HepG2 (cell line): ENCODE data around the gene TTC6. TPM values are rescaled to one million over a fixed set of nuclear protein-coding genes. Genes with fewer than 3 reads are reported as not detected.

ENCODE experiments used
- ATAC-seq: fragments of 200-7000 bp; cut with Tn5 transposase; 3 replicates; pipeline ENCODE4 v1.9.1; 2020; ENCODE audit warnings: mild to moderate bottlenecking, moderate library complexity
- BruUV-seq: library from RNA; stranded (reverse); fragments of 400-500 nt; replicated peaks from 2 replicates; lab custom pipeline; 2021; lab: Mats Ljungman, UMichigan
- CTCF ChIA-PET: fragments of 300-600 bp; formaldehyde crosslinking; extraction: SDS; loops from one replicate; lab custom pipeline; 2021; ENCODE audit warnings: low total read pairs, inconsistent platforms, low intra/inter-chr PET ratio; lab: Yijun Ruan, JAX
- POLR2A ChIA-PET: fragments of 350-600 bp; sonication (Branson Sonifier 250); formaldehyde crosslinking; loops from one replicate; lab custom pipeline; 2020; ENCODE audit warnings: antibody characterized with exemption, inconsistent platforms; lab: Yijun Ruan, JAX
- DNase-seq: peaks from one replicate; pipeline ENCODE4 v3.0.0-alpha.2; 2015; ENCODE audit warnings: low spot score
- FAIRE-seq: peaks from 3 replicates; lab custom pipeline; 2011; peaks lifted over from hg19 to GRCh38; lab: Jason Lieb, UNC
- H2AFZ ChIP-seq: one replicate; pipeline ENCODE4 v1.6.1; 2011; ENCODE audit warnings: low read length, inconsistent platforms
- H3K27ac ChIP-seq: fragments of 300-600 bp; 3 replicates; pipeline ENCODE4 v1.8.0; 2011; ENCODE audit warnings: mixed run types, mild to moderate bottlenecking, mixed read lengths, low read length, inconsistent platforms; ENCODE audit not compliant: insufficient read depth; ENCODE audit errors: extremely low read length
- H3K27me3 ChIP-seq, 2 experiments: fragments of 200-600 bp in 1 of 2; 2 replicates in 1 of 2; 3 replicates in 1 of 2; pipeline versions ENCODE4 v1.6.0 to v1.8.0; 2011; ENCODE audit warnings: low read length in 2 of 2, mild to moderate bottlenecking in 2 of 2, moderate library complexity in 2 of 2, inconsistent platforms in 1 of 2; ENCODE audit not compliant: insufficient read depth in 2 of 2, control insufficient read depth in 1 of 2
- H3K36me3 ChIP-seq, 2 experiments: fragments of 200-600 bp in 1 of 2; replicated peaks in 1 of 2; 2 replicates in 1 of 2; 3 replicates in 1 of 2; pipeline versions ENCODE4 v1.5.1 to v1.8.0; 2011; ENCODE audit warnings: low read length in 2 of 2, inconsistent platforms in 1 of 2; ENCODE audit not compliant: insufficient read depth in 2 of 2, control insufficient read depth in 1 of 2
- H3K4me1 ChIP-seq: 2 replicates; pipeline ENCODE4 v1.5.1; 2012; ENCODE audit warnings: low read length, inconsistent platforms; ENCODE audit not compliant: insufficient read depth
- H3K4me2 ChIP-seq: 2 replicates; pipeline ENCODE4 v1.6.0; 2011; ENCODE audit warnings: low read depth, low read length, inconsistent platforms
- H3K4me3 ChIP-seq, 3 experiments: fragments of 200-600 bp in 1 of 3; sonication (generic), shearing (Covaris generic) in 1 of 3; replicated peaks in 1 of 3; 2 replicates each; pipeline ENCODE4 v1.5.1; 2011 to 2016; ENCODE audit warnings: low read length in 3 of 3, inconsistent platforms in 2 of 3, low read depth in 2 of 3, mild to moderate bottlenecking in 2 of 3, control low read depth in 1 of 3, mixed read lengths in 1 of 3; ENCODE audit not compliant: insufficient read depth in 1 of 3
- H3K79me2 ChIP-seq: one replicate; pipeline ENCODE4 v1.6.1; 2011; ENCODE audit warnings: low read length, inconsistent platforms; ENCODE audit not compliant: insufficient read depth
- H3K9ac ChIP-seq: 2 replicates; pipeline ENCODE4 v1.6.0; 2011; ENCODE audit warnings: mild to moderate bottlenecking, low read depth, low read length, inconsistent platforms; ENCODE audit not compliant: insufficient read depth
- H3K9me3 ChIP-seq: 2 replicates; pipeline ENCODE4 v1.5.1; 2012; ENCODE audit warnings: mild to moderate bottlenecking, low read length
- H4K20me1 ChIP-seq: 2 replicates; pipeline ENCODE4 v1.6.0; 2011; ENCODE audit warnings: inconsistent platforms, mild to moderate bottlenecking, low read length, moderate library complexity; ENCODE audit not compliant: insufficient read depth
- ERF ChIP-seq: IDR thresholded peaks from 2 replicates; pipeline ENCODE4 v1.6.1; 2018; ENCODE audit warnings: missing biosample characterization, missing genetic modification reagents
- FIP1L1 ChIP-seq: fragments of 200-400 bp; formaldehyde crosslinking; IDR thresholded peaks from 2 replicates; pipeline ENCODE4 v1.6.1; 2018; ENCODE audit warnings: low read depth, mild to moderate bottlenecking, low read length, moderate library complexity, borderline replicate concordance; ENCODE audit not compliant: insufficient read depth
- IRF1 ChIP-seq: sonication (generic); formaldehyde crosslinking; IDR thresholded peaks from 2 replicates; pipeline ENCODE4 v1.4.0; 2020; ENCODE audit warnings: low read depth, mild to moderate bottlenecking, missing genetic modification reagents
- KLF9 ChIP-seq: IDR thresholded peaks from 2 replicates; pipeline ENCODE4 v1.6.1; 2016; ENCODE audit warnings: low read depth
- NR2F1 ChIP-seq, 2 experiments: fragments of 450-650 bp in 1 of 2; formaldehyde crosslinking in 1 of 2; IDR thresholded peaks; 2 replicates each; pipeline versions ENCODE4 v1.5.0 to v1.6.1; 2016 to 2020; ENCODE audit warnings: mild to moderate bottlenecking in 1 of 2, missing compliant biosample characterization in 1 of 2, missing genetic modification reagents in 1 of 2, moderate library complexity in 1 of 2
- SOX5 ChIP-seq: IDR thresholded peaks from 2 replicates; pipeline ENCODE4 v1.6.1; 2016; ENCODE audit warnings: borderline replicate concordance
- ZFP82 ChIP-seq: sonication (generic); formaldehyde crosslinking; IDR thresholded peaks from 2 replicates; pipeline ENCODE4 v1.5.1; 2020; ENCODE audit warnings: mild to moderate bottlenecking, missing genetic modification reagents, borderline replicate concordance
- ZFP91 ChIP-seq: sonication (generic); formaldehyde crosslinking; IDR thresholded peaks from 2 replicates; pipeline ENCODE4 v1.9.0; 2022; ENCODE audit warnings: missing genetic modification reagents, mild to moderate bottlenecking, borderline replicate concordance
- ZMYM4 ChIP-seq: sonication (generic); formaldehyde crosslinking; IDR thresholded peaks from 2 replicates; pipeline ENCODE4 v1.8.1; 2023; ENCODE audit warnings: mild to moderate bottlenecking, missing genetic modification reagents
- ZNF337 ChIP-seq: sonication (generic); formaldehyde crosslinking; IDR thresholded peaks from 2 replicates; pipeline ENCODE4 v1.5.1; 2020; ENCODE audit warnings: missing genetic modification reagents, low read depth, mild to moderate bottlenecking, borderline replicate concordance
- ZNF496 ChIP-seq: sonication (generic); formaldehyde crosslinking; IDR thresholded peaks from 2 replicates; pipeline ENCODE4 v1.8.1; 2023; ENCODE audit warnings: mild to moderate bottlenecking, moderate library complexity, missing genetic modification reagents; ENCODE audit not compliant: insufficient replicate concordance
- ZNF549 ChIP-seq: sonication (generic); formaldehyde crosslinking; IDR thresholded peaks from 2 replicates; pipeline ENCODE4 v1.5.0; 2020; ENCODE audit warnings: missing genetic modification reagents
- ZNF761 ChIP-seq: sonication (generic); formaldehyde crosslinking; conservative IDR thresholded peaks from 2 replicates; pipeline ENCODE4 v1.4.0; 2020; ENCODE audit warnings: mild to moderate bottlenecking, missing genetic modification reagents
- ZNF770 ChIP-seq: sonication (generic); formaldehyde crosslinking; IDR thresholded peaks from 2 replicates; pipeline ENCODE4 v1.5.0; 2020; ENCODE audit warnings: mild to moderate bottlenecking, missing genetic modification reagents
- WGBS: methylation state at CpG from one replicate; pipeline ENCODE4 v1.1.6; 2017; ENCODE audit warnings: low lambda C conversion rate; 5-methylcytosine and 5-hydroxymethylcytosine counted together
- in situ Hi-C: cut with HindIII; loops from 2 replicates; pipeline ENCODE4 v1.10.0; 2017; ENCODE audit warnings: low pct_unique_long_range_greater_than_20kb; ENCODE audit not compliant: extremely low pct_ligation_motif_present
- intact Hi-C: fragments of 100-400 bp; cut with micrococcal nuclease; formaldehyde crosslinking; loops from one replicate; pipeline ENCODE4 v1.10.0; 2022; ENCODE audit not compliant: unreplicated experiment
- polyA plus RNA-seq, 8 experiments: library from polyadenylated mRNA; depleted of rRNA in 3 of 8; stranded (reverse) in 7 of 8; unstranded in 1 of 8; fragments of >200 nt; fragmentation: Illumina TruSeq in 4 of 8; extraction: Trizol in 4 of 8; gene quantifications; 2 replicates each; pipeline versions ENCODE4 v1.2.1 to v1.2.3, GENCODE V29; 2011 to 2016; ENCODE audit warnings: low read depth in 4 of 8, missing spikeins in 1 of 8, mixed read lengths in 1 of 8; ENCODE audit not compliant: insufficient read depth in 1 of 8
- total RNA-seq, 5 experiments: library from RNA; depleted of rRNA; stranded (reverse); fragments of >200 nt; fragmentation: Illumina TruSeq; extraction: Trizol; gene quantifications; 2 replicates each; pipeline ENCODE4 v1.2.3, GENCODE V29; 2016; ENCODE audit warnings: low read depth in 1 of 5
- TF ChIP-seq, protein P1 (sequence below): sonication (generic); formaldehyde crosslinking; IDR thresholded peaks from 2 replicates; pipeline ENCODE4 v1.4.0; 2020; ENCODE audit warnings: low read depth, mild to moderate bottlenecking, missing genetic modification reagents
- TF ChIP-seq, protein P2 (sequence below), 2 experiments: sonication (generic) in 1 of 2; formaldehyde crosslinking in 1 of 2; IDR thresholded peaks; 2 replicates each; pipeline versions ENCODE4 v1.4.0 to v1.6.1; 2018 to 2020; ENCODE audit warnings: missing genetic modification reagents in 2 of 2, borderline replicate concordance in 1 of 2, low read depth in 1 of 2, mild to moderate bottlenecking in 1 of 2, missing biosample characterization in 1 of 2

Gene TTC6
- total and polyA plus RNA-seq, 2 of the 13 experiments (the other 11 are each of a cell fraction or from before 2014, with no cell fraction given) = 9.3 to 27.4 TPM

- peak; percentile 70 for ATAC-seq
- WGBS = 87% methylated on average over 3 of the region's 3 CpGs
- H3K4me2 ChIP-seq = no peak overlapping the region
- POLR2A ChIA-PET = interaction anchor here (1.8 to 3.6 kb wide), 2 partner anchors 13 to 257 kb away, joined by 6 to 13 read pairs; partner anchors contain the start of genes FOXA1 and TTC6
- no TSS peak for BruUV-seq
- no peaks in the 10 kb centered on the region for H3K79me2 ChIP-seq
- H2AFZ ChIP-seq = no peak overlapping the region
- H3K9ac ChIP-seq = no peak overlapping the region
- in situ Hi-C loops = no loop called here
- no peaks in the 10 kb centered on the region for H3K27me3 ChIP-seq
- H3K9me3 ChIP-seq = peaks cover 10% of the 10 kb centered on the region; the same call in 1 of the 2 replicates
- CTCF ChIA-PET = no interaction called here
- no peak for FAIRE-seq
- peak; percentile 71 for DNase-seq
- peaks cover 4 to 5% of the 10 kb centered on the region in 2 experiments; a peak in 3 of 5 replicates for H3K36me3 ChIP-seq
- peaks cover 28% of the 10 kb centered on the region for H3K4me1 ChIP-seq
- H3K27ac ChIP-seq = peak overlapping the region; percentile 1
- H4K20me1 ChIP-seq = no peaks in the 10 kb centered on the region
- intact Hi-C loops = loop anchor here (5.0 kb wide), 1 partner anchor 89 kb away; no protein-coding TSS in a partner anchor
- H3K4me3 ChIP-seq = no peak overlapping the region
- TF ChIP-seq ZNF496 (CRISPR knock-in tag) = no peak
- TF ChIP-seq FIP1L1 = no peak
- no peak for TF ChIP-seq ZNF770 (CRISPR knock-in tag)
- TF ChIP-seq SOX5 (CRISPR knock-in tag) = no peak
- TF ChIP-seq ZFP82 = no peak
- TF ChIP-seq ZFP91 = no peak
- 0 out of 2 replicates have a peak, but pooled peaks have one; percentile 24 for TF ChIP-seq ZNF761
- peak; percentile 75 for TF ChIP-seq ZMYM4 (CRISPR knock-in tag)
- no peak for TF ChIP-seq NR2F1 (CRISPR knock-in tag; IDR thresholded peaks at IDR 0.05)
- TF ChIP-seq ZNF549 = no peak
- TF ChIP-seq IRF1 = no peak
- TF ChIP-seq, protein P1, sequence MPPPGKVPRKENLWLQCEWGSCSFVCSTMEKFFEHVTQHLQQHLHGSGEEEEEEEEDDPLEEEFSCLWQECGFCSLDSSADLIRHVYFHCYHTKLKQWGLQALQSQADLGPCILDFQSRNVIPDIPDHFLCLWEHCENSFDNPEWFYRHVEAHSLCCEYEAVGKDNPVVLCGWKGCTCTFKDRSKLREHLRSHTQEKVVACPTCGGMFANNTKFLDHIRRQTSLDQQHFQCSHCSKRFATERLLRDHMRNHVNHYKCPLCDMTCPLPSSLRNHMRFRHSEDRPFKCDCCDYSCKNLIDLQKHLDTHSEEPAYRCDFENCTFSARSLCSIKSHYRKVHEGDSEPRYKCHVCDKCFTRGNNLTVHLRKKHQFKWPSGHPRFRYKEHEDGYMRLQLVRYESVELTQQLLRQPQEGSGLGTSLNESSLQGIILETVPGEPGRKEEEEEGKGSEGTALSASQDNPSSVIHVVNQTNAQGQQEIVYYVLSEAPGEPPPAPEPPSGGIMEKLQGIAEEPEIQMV = no peak
- TF ChIP-seq KLF9 = no peak
- TF ChIP-seq, protein P2, sequence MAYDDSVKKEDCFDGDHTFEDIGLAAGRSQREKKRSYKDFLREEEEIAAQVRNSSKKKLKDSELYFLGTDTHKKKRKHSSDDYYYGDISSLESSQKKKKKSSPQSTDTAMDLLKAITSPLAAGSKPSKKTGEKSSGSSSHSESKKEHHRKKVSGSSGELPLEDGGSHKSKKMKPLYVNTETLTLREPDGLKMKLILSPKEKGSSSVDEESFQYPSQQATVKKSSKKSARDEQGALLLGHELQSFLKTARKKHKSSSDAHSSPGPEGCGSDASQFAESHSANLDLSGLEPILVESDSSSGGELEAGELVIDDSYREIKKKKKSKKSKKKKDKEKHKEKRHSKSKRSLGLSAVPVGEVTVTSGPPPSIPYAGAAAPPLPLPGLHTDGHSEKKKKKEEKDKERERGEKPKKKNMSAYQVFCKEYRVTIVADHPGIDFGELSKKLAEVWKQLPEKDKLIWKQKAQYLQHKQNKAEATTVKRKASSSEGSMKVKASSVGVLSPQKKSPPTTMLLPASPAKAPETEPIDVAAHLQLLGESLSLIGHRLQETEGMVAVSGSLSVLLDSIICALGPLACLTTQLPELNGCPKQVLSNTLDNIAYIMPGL (CRISPR knock-in tag; IDR thresholded peaks at IDR 0.05; ENCODE audit: borderline replicate concordance in 1 of 2, low read depth in 1 of 2) = no peak
- no peak for TF ChIP-seq ERF (CRISPR knock-in tag)
- no peak for TF ChIP-seq ZNF337
Measured at GRCh38 chr14:37608649-37609048, 13.2 kb downstream of the TTC6 start.
